ENCODE data around the gene PPFIBP1.

GRCh38 chr12:27564612-27565213 is 40.7 kb downstream of the PPFIBP1 start:
- TF ChIP-seq CTCF (IDR thresholded peaks at IDR 0.05) (no peak), NFIC (IDR thresholded peaks at IDR 0.05; ENCODE audit: borderline replicate concordance) (no peak), USF1 (IDR thresholded peaks at IDR 0.05; ENCODE audit: borderline replicate concordance, low read depth) (no peak), MAX (IDR thresholded peaks at IDR 0.05; ENCODE audit: low read depth) (no peak), YY1 (IDR thresholded peaks at IDR 0.05; ENCODE audit: low read depth) (no peak), RFX5 (IDR thresholded peaks at IDR 0.05; ENCODE audit: low read length) (no peak), MEF2A (IDR thresholded peaks at IDR 0.05; ENCODE audit: borderline replicate concordance, low read depth) (no peak), GABPA (IDR thresholded peaks at IDR 0.05; ENCODE audit: low read depth) (no peak), EP300 (IDR thresholded peaks at IDR 0.05; ENCODE audit: borderline replicate concordance in 1 of 2, low read depth in 1 of 2, low read length in 1 of 2) (no peak), SMC3 (IDR thresholded peaks at IDR 0.05; ENCODE audit: low read depth, low read length) (no peak), POLR2AphosphoS5 (IDR thresholded peaks at IDR 0.05; ENCODE audit: low read depth, low read length) (no peak)

All from SK-N-SH (cell line).